WTC11 (cell line): ENCODE data around the gene POU6F1.

Source experiments
- CTCF ChIP-seq: fragments of 200-600 bp; IDR thresholded peaks from 2 replicates; pipeline ENCODE4 v1.8.0; 2022; ENCODE audit warnings: antibody characterized with exemption
- JAZF1 ChIP-seq: fragments of 250-450 bp; sonication (Bioruptor Pico); IDR thresholded peaks from 2 replicates; pipeline ENCODE4 v1.9.0; 2021; ENCODE audit warnings: moderate library complexity, mild to moderate bottlenecking, inconsistent platforms
- MYBL2 ChIP-seq: sonication (generic); formaldehyde crosslinking; IDR thresholded peaks from 2 replicates; pipeline ENCODE4 v1.8.1; 2023; ENCODE audit warnings: mild to moderate bottlenecking, moderate library complexity, missing genetic modification reagents
- NR2C2 ChIP-seq: sonication (generic); formaldehyde crosslinking; IDR thresholded peaks from 2 replicates; pipeline ENCODE4 v1.8.0; 2022; ENCODE audit warnings: mild to moderate bottlenecking, missing genetic modification reagents
- TEAD4 ChIP-seq: sonication (generic); formaldehyde crosslinking; IDR thresholded peaks from 2 replicates; pipeline ENCODE4 v1.8.0; 2022; ENCODE audit warnings: mild to moderate bottlenecking, missing genetic modification reagents
- TF ChIP-seq, protein P1 (sequence below): sonication (generic); formaldehyde crosslinking; IDR thresholded peaks from 2 replicates; pipeline ENCODE4 v1.8.1; 2023; ENCODE audit warnings: mild to moderate bottlenecking, missing genetic modification reagents, borderline replicate concordance

DNA sequence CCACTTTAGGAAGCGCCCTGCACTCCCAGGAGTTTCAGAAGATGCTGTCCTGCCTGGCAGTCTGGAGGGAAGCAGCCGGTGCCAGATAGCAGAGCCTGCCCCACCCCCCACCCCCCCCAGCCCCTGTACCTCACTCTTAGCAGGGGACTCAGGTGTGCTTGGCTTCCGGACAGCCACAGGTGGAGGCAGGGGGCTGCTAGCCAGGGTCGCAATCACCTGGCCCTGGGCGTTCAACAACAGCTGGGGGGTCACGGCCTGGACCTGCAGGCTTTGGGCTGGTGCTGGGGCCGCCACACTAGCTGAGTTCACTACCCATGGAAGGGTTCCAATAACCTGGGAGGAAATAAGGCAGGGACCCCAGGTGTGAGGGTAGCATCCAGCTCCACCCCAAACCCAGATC, 22.0 kb downstream of the POU6F1 start:
- TF ChIP-seq CTCF, result no peak
- no peak for TF ChIP-seq NR2C2
- TF ChIP-seq, protein P1, sequence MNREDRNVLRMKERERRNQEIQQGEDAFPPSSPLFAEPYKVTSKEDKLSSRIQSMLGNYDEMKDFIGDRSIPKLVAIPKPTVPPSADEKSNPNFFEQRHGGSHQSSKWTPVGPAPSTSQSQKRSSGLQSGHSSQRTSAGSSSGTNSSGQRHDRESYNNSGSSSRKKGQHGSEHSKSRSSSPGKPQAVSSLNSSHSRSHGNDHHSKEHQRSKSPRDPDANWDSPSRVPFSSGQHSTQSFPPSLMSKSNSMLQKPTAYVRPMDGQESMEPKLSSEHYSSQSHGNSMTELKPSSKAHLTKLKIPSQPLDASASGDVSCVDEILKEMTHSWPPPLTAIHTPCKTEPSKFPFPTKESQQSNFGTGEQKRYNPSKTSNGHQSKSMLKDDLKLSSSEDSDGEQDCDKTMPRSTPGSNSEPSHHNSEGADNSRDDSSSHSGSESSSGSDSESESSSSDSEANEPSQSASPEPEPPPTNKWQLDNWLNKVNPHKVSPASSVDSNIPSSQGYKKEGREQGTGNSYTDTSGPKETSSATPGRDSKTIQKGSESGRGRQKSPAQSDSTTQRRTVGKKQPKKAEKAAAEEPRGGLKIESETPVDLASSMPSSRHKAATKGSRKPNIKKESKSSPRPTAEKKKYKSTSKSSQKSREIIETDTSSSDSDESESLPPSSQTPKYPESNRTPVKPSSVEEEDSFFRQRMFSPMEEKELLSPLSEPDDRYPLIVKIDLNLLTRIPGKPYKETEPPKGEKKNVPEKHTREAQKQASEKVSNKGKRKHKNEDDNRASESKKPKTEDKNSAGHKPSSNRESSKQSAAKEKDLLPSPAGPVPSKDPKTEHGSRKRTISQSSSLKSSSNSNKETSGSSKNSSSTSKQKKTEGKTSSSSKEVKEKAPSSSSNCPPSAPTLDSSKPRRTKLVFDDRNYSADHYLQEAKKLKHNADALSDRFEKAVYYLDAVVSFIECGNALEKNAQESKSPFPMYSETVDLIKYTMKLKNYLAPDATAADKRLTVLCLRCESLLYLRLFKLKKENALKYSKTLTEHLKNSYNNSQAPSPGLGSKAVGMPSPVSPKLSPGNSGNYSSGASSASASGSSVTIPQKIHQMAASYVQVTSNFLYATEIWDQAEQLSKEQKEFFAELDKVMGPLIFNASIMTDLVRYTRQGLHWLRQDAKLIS (CRISPR knock-in tag), result no peak
- no peak for TF ChIP-seq JAZF1
- no peak for TF ChIP-seq MYBL2 (CRISPR knock-in tag)
- no peak for TF ChIP-seq TEAD4 (CRISPR knock-in tag)
